ENCODE measurements around the gene PRDM12. TPM values are rescaled to one million over a fixed set of nuclear protein-coding genes. Genes with fewer than 3 reads are reported as not detected.
A peak's percentile ranks its signal among the peaks of the same experiment; 100 is the strongest.

Gene PRDM12
- total and polyA plus RNA-seq, 2 of the 8 experiments (the other 6 are each of a cell fraction or from before 2014, with no cell fraction given) = 0.14 to 0.22 TPM

- CTCF ChIA-PET (ENCODE audit: partially characterized antibody) = interaction anchor here (0.8 to 1.9 kb wide), 5 partner anchors 9 to 45 kb away, joined by 3 to 5 read pairs (median 4); no protein-coding TSS in a partner anchor
- no peak for DNase-seq (ENCODE audit: low read depth in 1 of 2, low spot score in 2 of 2)
Observed at GRCh38 chr9:130639124-130639765, 25.1 kb upstream of the PRDM12 start.

More at GRCh38 chr9:130639124-130639765, 25.1 kb upstream of the PRDM12 start:
- Histone ChIP-seq H3K79me1 (ENCODE audit: low read depth, low read length) (no peaks in the 10 kb centered on the region), H4K8ac (ENCODE audit: extremely low read depth, insufficient read depth, low read length) (no peak overlapping the region), H4K20me1 (replicated peaks in 1 of 2; ENCODE audit: control insufficient read depth in 1 of 2, insufficient read depth in 2 of 2, low read length in 2 of 2) (peaks cover 2 to 12% of the 10 kb centered on the region in 2 experiments), H2AFZ (ENCODE audit: low read length) (no peak overlapping the region), H2BK15ac (ENCODE audit: low read length) (no peak overlapping the region; the same call in 1 of the 2 replicates), H3K9ac (replicated peaks in 1 of 4; ENCODE audit: extremely low read depth in 1 of 4, low read depth in 3 of 4, low read length in 3 of 4) (no peak overlapping the region), H2BK120ac (replicated peaks; ENCODE audit: low read depth, low read length) (no peak overlapping the region), H4K91ac (replicated peaks; ENCODE audit: insufficient read length, low read length) (no peak overlapping the region), H2BK5ac (ENCODE audit: low read depth, low read length) (no peak overlapping the region), H2BK20ac (ENCODE audit: low read length) (no peak overlapping the region), H3K9me3 (ENCODE audit: insufficient read depth in 2 of 2, low read depth in 1 of 2, low read length in 1 of 2) (no peaks in the 10 kb centered on the region), H3K4ac (replicated peaks; ENCODE audit: insufficient read length, low read depth, low read length) (no peak overlapping the region), H2BK12ac (ENCODE audit: low read depth, low read length) (no peak overlapping the region), H3K18ac (ENCODE audit: extremely low read depth, low read length) (no peak overlapping the region), H3K4me3 (ENCODE audit: extremely low read depth in 1 of 4, insufficient read depth in 2 of 4, low read depth in 3 of 4, low read length in 4 of 4) (no peak overlapping the region), H3K27me3 (replicated peaks in 1 of 4; ENCODE audit: control insufficient read depth in 3 of 4, extremely low read depth in 1 of 4, insufficient read depth in 3 of 4, low read length in 3 of 4) (peaks cover 0 to 2% (median 0%) of the 10 kb centered on the region in 4 experiments; a peak in 1 of 7 replicates), H3K4me1 (replicated peaks in 1 of 4; ENCODE audit: control insufficient read depth in 3 of 4, insufficient read depth in 4 of 4, low read length in 3 of 4) (peaks cover 0 to 7% (median 4%) of the 10 kb centered on the region in 4 experiments; a peak in 6 of 7 replicates), H3K4me2 (ENCODE audit: insufficient read depth in 1 of 2, low read depth in 2 of 2, low read length in 2 of 2) (no peak overlapping the region), H3K36me3 (ENCODE audit: control insufficient read depth in 2 of 4, insufficient read depth in 4 of 4, low read length in 3 of 4) (peaks cover 7 to 32% (median 14%) of the 10 kb centered on the region in 4 experiments; a peak in 7 of 8 replicates), H3K56ac (replicated peaks; ENCODE audit: insufficient read length, low read depth, low read length) (no peak overlapping the region), H3K14ac (ENCODE audit: insufficient read length) (no peak overlapping the region), H3K23me2 (ENCODE audit: low read depth, low read length) (no peaks in the 10 kb centered on the region), H3K27ac (ENCODE audit: low read depth, low read length) (no peak overlapping the region), H3K23ac (ENCODE audit: insufficient read length) (no peak overlapping the region), H4K5ac (ENCODE audit: insufficient read length, low read depth, low read length) (no peak overlapping the region), H2AK5ac (ENCODE audit: low read depth, low read length) (no peak overlapping the region), H3K79me2 (ENCODE audit: control insufficient read depth in 1 of 2, insufficient read depth in 2 of 2, low read length in 2 of 2) (no peaks in the 10 kb centered on the region)
- POLR2A ChIA-PET (ENCODE audit: partially characterized antibody) = interaction anchor here (0.5 to 1.9 kb wide), 3 partner anchors 10 to 42 kb away, joined by 3 to 7 read pairs (median 4); no protein-coding TSS in a partner anchor
- no peak for FAIRE-seq
- TF ChIP-seq CBX5 (IDR thresholded peaks at IDR 0.05; ENCODE audit: low read depth, low read length) = no peak
- TF ChIP-seq ZNF274 (IDR thresholded peaks at IDR 0.05; ENCODE audit: borderline replicate concordance, extremely low read depth, low read length) = no peak
- 0 out of 4 replicates have a peak, but pooled peaks of 1 of the 2 experiments have one; percentile 44 for TF ChIP-seq SIN3A (conservative IDR thresholded peaks at IDR 0.05 in 1 of 2, IDR thresholded peaks at IDR 0.05 in 1 of 2; ENCODE audit: low read depth in 1 of 2, low read length in 2 of 2)
- WGBS, 2 experiments (ENCODE audit: extremely low coverage in 1 of 2, insufficient coverage in 1 of 2, insufficient read length in 1 of 2, insufficient replicate concordance in 2 of 2, low coverage in 1 of 2, low lambda C conversion rate in 2 of 2, missing lambda C conversion rate in 1 of 2) = 75% methylated on average over 20 of the region's 20 CpGs; no CpG with 5 or more reads in 1 of the 2 experiments
